NB4 (cell line): ENCODE results near the gene PIK3IP1.

Source experiments
- DNase-seq: peaks from one replicate; pipeline ENCODE4 v3.0.0; 2010; ENCODE audit warnings: low read depth
- H3K4me3 ChIP-seq: one replicate; pipeline ENCODE4 v1.5.1; 2011; ENCODE audit warnings: mild to moderate bottlenecking, low read depth, low read length, moderate library complexity
- MYC ChIP-seq: IDR thresholded peaks from 2 replicates; pipeline ENCODE4 v1.6.1; 2011; ENCODE audit warnings: low read depth, low read length
- POLR2A ChIP-seq: IDR thresholded peaks from 2 replicates; pipeline ENCODE4 v1.6.1; 2011; ENCODE audit warnings: mild to moderate bottlenecking; ENCODE audit not compliant: insufficient read length; ENCODE audit errors: extremely low read depth
- TF ChIP-seq, protein P1 (sequence below): IDR thresholded peaks from 2 replicates; pipeline ENCODE4 v1.6.1; 2011; ENCODE audit warnings: low read depth, low read length
- TF ChIP-seq, protein P2 (sequence below): IDR thresholded peaks from one replicate; pipeline ENCODE4 v1.5.1; 2012; ENCODE audit warnings: low read depth, low read length

The PIK3IP1 gene

DNA sequence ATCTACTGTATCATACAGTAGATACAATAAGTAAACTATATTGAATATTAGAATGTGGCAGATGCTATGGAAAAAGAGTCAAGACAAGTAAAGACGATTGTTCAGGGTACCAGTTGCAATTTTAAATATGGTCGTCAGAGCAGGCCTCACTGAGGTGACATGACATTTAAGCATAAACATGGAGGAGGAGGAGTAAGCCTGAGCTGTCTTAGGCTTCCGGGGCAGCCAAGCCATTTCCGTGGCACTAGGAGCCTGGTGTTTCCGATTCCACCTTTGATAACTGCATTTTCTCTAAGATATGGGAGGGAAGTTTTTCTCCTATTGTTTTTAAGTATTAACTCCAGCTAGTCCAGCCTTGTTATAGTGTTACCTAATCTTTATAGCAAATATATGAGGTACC, 14.5 kb downstream of the PIK3IP1 start:
- no peak overlapping the region for H3K4me3 ChIP-seq
- DNase-seq: no peak
- TF ChIP-seq, protein P1, sequence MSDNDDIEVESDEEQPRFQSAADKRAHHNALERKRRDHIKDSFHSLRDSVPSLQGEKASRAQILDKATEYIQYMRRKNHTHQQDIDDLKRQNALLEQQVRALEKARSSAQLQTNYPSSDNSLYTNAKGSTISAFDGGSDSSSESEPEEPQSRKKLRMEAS: no peak
- TF ChIP-seq, protein P2, sequence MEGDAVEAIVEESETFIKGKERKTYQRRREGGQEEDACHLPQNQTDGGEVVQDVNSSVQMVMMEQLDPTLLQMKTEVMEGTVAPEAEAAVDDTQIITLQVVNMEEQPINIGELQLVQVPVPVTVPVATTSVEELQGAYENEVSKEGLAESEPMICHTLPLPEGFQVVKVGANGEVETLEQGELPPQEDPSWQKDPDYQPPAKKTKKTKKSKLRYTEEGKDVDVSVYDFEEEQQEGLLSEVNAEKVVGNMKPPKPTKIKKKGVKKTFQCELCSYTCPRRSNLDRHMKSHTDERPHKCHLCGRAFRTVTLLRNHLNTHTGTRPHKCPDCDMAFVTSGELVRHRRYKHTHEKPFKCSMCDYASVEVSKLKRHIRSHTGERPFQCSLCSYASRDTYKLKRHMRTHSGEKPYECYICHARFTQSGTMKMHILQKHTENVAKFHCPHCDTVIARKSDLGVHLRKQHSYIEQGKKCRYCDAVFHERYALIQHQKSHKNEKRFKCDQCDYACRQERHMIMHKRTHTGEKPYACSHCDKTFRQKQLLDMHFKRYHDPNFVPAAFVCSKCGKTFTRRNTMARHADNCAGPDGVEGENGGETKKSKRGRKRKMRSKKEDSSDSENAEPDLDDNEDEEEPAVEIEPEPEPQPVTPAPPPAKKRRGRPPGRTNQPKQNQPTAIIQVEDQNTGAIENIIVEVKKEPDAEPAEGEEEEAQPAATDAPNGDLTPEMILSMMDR: no peak
- no peak for TF ChIP-seq POLR2A
- no peak for TF ChIP-seq MYC

DNA sequence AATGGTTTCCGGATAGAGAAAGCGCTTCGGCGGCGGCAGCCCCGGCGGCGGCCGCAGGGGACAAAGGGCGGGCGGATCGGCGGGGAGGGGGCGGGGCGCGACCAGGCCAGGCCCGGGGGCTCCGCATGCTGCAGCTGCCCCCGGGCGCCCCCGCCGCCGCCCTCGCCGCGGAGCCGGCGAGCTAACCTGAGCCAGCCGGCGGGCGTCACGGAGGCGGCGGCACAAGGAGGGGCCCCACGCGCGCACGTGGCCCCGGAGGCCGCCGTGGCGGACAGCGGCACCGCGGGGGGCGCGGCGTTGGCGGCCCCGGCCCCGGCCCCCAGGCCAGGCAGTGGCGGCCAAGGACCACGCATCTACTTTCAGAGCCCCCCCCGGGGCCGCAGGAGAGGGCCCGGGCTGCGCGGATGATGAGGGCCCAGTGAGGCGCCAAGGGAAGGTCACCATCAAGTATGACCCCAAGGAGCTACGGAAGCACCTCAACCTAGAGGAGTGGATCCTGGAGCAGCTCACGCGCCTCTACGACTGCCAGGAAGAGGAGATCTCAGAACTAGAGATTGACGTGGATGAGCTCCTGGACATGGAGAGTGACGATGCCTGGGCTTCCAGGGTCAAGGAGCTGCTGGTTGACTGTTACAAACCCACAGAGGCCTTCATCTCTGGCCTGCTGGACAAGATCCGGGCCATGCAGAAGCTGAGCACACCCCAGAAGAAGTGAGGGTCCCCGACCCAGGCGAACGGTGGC, 15.7 kb downstream of the PIK3IP1 start:
- TF ChIP-seq, protein P1: no peak
- no peak for TF ChIP-seq POLR2A
- TF ChIP-seq MYC: no peak
- TF ChIP-seq, protein P2: no peak
- DNase-seq: no peak

DNA sequence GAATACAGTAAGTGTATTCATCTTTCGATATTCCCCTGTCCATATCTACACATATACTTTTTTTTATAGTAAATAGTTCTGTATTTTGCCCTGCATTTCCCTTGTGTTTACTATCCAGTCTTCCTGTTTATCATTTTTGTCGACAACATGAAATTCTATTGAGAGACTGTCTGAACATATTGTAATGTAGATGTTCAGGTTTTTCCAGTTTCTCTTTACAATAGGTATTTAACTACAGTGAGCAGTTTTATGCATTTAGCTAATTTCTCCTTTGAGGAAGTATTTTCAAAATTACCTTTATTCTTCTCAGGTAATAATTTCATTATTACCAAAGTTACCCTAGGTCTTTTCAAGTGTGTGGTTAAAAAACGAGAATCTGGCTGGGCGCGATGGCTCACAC, 16.7 kb downstream of the PIK3IP1 start:
- DNase-seq: no peak
- H3K4me3 ChIP-seq: no peak overlapping the region
- TF ChIP-seq MYC (no peak), POLR2A (no peak)
- TF ChIP-seq, protein P1: no peak
- TF ChIP-seq, protein P2: no peak

More for the DNA sequence above, 15.7 kb downstream of the PIK3IP1 start:
- no peak overlapping the region for H3K4me3 ChIP-seq

DNA sequence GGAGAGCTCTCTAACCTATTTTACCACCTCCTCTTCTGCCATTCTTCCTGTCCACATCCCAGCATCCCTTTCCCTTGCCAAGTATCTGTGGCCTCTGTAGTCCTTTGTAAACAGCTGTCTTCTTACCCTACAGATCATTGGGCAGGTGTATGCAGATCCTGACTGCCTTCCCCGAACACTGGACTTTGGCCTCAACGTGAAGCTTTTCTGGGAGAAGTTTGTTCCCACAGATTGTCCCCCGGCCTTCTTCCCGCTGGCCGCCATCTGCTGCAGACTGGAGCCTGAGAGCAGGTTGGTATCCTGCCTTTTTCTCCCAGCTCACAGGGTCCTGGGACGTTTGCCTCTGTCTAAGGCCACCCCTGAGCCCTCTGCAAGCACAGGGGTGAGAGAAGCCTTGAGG, 17.3 kb downstream of the PIK3IP1 start:
- TF ChIP-seq POLR2A (no peak), MYC (no peak)
- TF ChIP-seq, protein P2: no peak
- TF ChIP-seq, protein P1: no peak
- no peak for DNase-seq
- no peak overlapping the region for H3K4me3 ChIP-seq

DNA sequence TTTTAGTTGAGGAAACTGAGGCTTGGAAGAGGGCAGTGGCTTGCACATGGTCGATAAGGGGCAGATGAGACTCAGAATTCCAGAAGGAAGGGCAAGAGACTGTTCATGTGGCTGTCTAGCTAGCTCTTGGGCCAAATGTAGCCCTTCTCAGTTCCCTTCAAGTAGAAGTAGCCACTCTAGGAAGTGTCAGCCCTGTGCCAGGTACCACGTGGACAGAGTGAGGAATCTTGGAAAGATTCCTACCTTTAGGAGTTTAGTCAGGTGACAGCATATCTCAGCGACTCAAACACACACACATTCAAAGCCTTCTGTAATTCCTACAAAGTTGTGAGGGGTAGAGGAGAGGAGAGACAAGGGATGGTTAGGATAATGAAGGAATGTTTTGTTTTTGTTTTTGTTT, 18.3 kb downstream of the PIK3IP1 start:
- no peak overlapping the region for H3K4me3 ChIP-seq
- TF ChIP-seq, protein P1: no peak
- no peak for TF ChIP-seq MYC
- no peak for TF ChIP-seq POLR2A
- TF ChIP-seq, protein P2: no peak
- DNase-seq: no peak
